ENCODE measurements around the gene ACSL3. TPM values are rescaled to one million over a fixed set of nuclear protein-coding genes. Genes with fewer than 3 reads are reported as not detected.

The ACSL3 gene
- total RNA-seq, 1 experiment from 2014 or later: 138 TPM

GRCh38 chr2:222939208-222939856 lies 78.5 kb downstream of the ACSL3 start:
- peak; percentile 77 for DNase-seq (ENCODE audit: low read depth)

- DNase-seq (ENCODE audit: low read depth): no peak
These were observed 79.1 kb downstream of the ACSL3 start for GRCh38 chr2:222939979-222940378.

- DNase-seq (ENCODE audit: low read depth): no peak
These were observed 80.7 kb downstream of the ACSL3 start for GRCh38 chr2:222941510-222942032.

- no peak for DNase-seq (ENCODE audit: low read depth)
These were observed 81.7 kb downstream of the ACSL3 start for GRCh38 chr2:222942561-222942960.

GRCh38 chr2:222942977-222943376 lies 82.1 kb downstream of the ACSL3 start:
- DNase-seq (ENCODE audit: low read depth): no peak

GRCh38 chr2:222943820-222944219 lies 83.0 kb downstream of the ACSL3 start:
- DNase-seq (ENCODE audit: low read depth): no peak

GRCh38 chr2:222944552-222944951 lies 83.7 kb downstream of the ACSL3 start:
- no peak for DNase-seq (ENCODE audit: low read depth)

- DNase-seq (ENCODE audit: low read depth): no peak
These were observed 84.3 kb downstream of the ACSL3 start for GRCh38 chr2:222944971-222945740.

GRCh38 chr2:222945887-222946286 lies 85.1 kb downstream of the ACSL3 start:
- no peak for DNase-seq (ENCODE audit: low read depth)

- DNase-seq (ENCODE audit: low read depth): peak; percentile 15
These were observed 86.0 kb downstream of the ACSL3 start for GRCh38 chr2:222946700-222947287.

GRCh38 chr2:222949073-222949472 lies 88.2 kb downstream of the ACSL3 start:
- no peak for DNase-seq (ENCODE audit: low read depth)

GRCh38 chr2:222949690-222950323 lies 89.0 kb downstream of the ACSL3 start:
- DNase-seq (ENCODE audit: low read depth): no peak

- DNase-seq (ENCODE audit: low read depth): peak; percentile 43
These were observed 89.9 kb downstream of the ACSL3 start for GRCh38 chr2:222950638-222951285.

GRCh38 chr2:222952204-222952603 lies 91.4 kb downstream of the ACSL3 start:
- DNase-seq (ENCODE audit: low read depth): no peak

- no peak for DNase-seq (ENCODE audit: low read depth)
These were observed 94.2 kb downstream of the ACSL3 start for GRCh38 chr2:222955008-222955407.

GRCh38 chr2:222959358-222959757 lies 98.5 kb downstream of the ACSL3 start:
- peak; percentile 88 for DNase-seq (ENCODE audit: low read depth)

GRCh38 chr2:222960126-222960525 lies 99.3 kb downstream of the ACSL3 start:
- no peak for DNase-seq (ENCODE audit: low read depth)

GRCh38 chr2:222963641-222964040 lies 102.8 kb downstream of the ACSL3 start:
- no peak for DNase-seq (ENCODE audit: low read depth)

GRCh38 chr2:222964376-222965031 lies 103.7 kb downstream of the ACSL3 start:
- DNase-seq (ENCODE audit: low read depth): no peak

GRCh38 chr2:222965555-222965954 lies 104.7 kb downstream of the ACSL3 start:
- no peak for DNase-seq (ENCODE audit: low read depth)
